Memory B cell (primary cell): ENCODE results near the gene MTHFD2.
A peak's percentile ranks its signal among the peaks of the same experiment; 100 is the strongest.
"Not testable (repeated sequence)": the region's sequence is repeated elsewhere in the genome, so short reads cannot be mapped to it uniquely, and the experiment has no call there.

Experiments used
- ATAC-seq: fragments of 150-1000 bp; cut with Tn5 transposase; 2 replicates; pipeline ENCODE4 v1.10.0; 2021; ENCODE audit warnings: low read depth, mild to moderate bottlenecking, moderate library complexity
- DNase-seq, 2 donors: peaks; one replicate each; pipeline ENCODE4 v3.0.0; 2022; ENCODE audit warnings: low spot score in 2 of 2
- H3K27ac Mint-ChIP-seq: one replicate; pipeline ENCODE4 v1.8.0; 2022; ENCODE audit warnings: mild to moderate bottlenecking, moderate library complexity, mixed read lengths
- H3K27me3 Mint-ChIP-seq: one replicate; pipeline ENCODE4 v1.8.0; 2022; ENCODE audit warnings: mixed read lengths
- H3K36me3 Mint-ChIP-seq: one replicate; pipeline ENCODE4 v1.8.0; 2022; ENCODE audit warnings: mild to moderate bottlenecking, mixed read lengths
- H3K4me1 Mint-ChIP-seq: one replicate; pipeline ENCODE4 v1.8.0; 2022; ENCODE audit warnings: mixed read lengths
- H3K4me3 Mint-ChIP-seq: one replicate; pipeline ENCODE4 v1.8.0; 2022; ENCODE audit warnings: mild to moderate bottlenecking, moderate library complexity, mixed read lengths
- H3K9me3 Mint-ChIP-seq: one replicate; pipeline ENCODE4 v1.8.0; 2022; ENCODE audit warnings: mixed read lengths

The MTHFD2 gene

GRCh38 chr2:74205596-74205995 is 7.2 kb downstream of the MTHFD2 start:
- ATAC-seq (peak; percentile 49), DNase-seq (no peak)
- Mint-ChIP-seq H3K9me3 (no peaks in the 10 kb centered on the region), H3K27me3 (no peaks in the 10 kb centered on the region), H3K4me1 (peaks cover 23% of the 10 kb centered on the region), H3K4me3 (peak overlapping the region; percentile 73), H3K27ac (peak overlapping the region; percentile 94), H3K36me3 (peaks cover 11% of the 10 kb centered on the region)

DNA sequence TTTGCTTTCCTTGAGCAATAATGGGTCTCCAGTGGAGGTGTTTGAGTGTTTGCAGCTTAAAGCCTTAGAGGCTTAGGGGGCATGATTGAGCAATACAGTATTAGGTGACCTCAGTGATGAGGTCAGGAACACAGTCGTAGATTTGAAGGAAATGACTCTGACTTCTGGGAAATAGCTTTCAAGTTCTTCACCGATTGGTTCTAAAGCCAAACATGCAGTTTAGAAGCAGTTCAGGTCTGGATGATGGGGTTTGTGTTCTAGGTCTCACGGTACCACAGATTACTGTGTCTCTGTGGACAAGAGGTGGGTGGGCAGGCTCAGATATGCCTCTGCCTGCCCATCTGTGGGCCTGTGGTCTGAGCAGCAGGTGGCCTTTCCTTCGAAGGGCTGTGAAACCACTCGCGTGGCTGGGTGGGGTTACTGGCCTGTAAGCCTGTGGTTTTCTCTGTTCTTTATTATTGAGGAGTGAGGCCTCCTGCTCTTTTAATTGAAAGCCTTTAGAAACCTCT is 7.8 kb downstream of the MTHFD2 start:
- Mint-ChIP-seq H3K4me3 (peak overlapping the region; percentile 73), H3K9me3 (no peaks in the 10 kb centered on the region), H3K36me3 (peaks cover 14% of the 10 kb centered on the region), H3K27ac (peak overlapping the region; percentile 94), H3K4me1 (peaks cover 21% of the 10 kb centered on the region), H3K27me3 (no peaks in the 10 kb centered on the region)
- ATAC-seq (peak; percentile 82), DNase-seq (peak in 1 of 2 donors; percentile 12)

GRCh38 chr2:74212702-74213410 is 14.4 kb downstream of the MTHFD2 start:
- Mint-ChIP-seq H3K4me1 (peaks cover 1% of the 10 kb centered on the region), H3K4me3 (no peak overlapping the region), H3K9me3 (no peaks in the 10 kb centered on the region), H3K27ac (no peak overlapping the region), H3K27me3 (no peaks in the 10 kb centered on the region), H3K36me3 (peaks cover 17% of the 10 kb centered on the region)
- ATAC-seq (peak; percentile 51), DNase-seq (no peak)

DNA sequence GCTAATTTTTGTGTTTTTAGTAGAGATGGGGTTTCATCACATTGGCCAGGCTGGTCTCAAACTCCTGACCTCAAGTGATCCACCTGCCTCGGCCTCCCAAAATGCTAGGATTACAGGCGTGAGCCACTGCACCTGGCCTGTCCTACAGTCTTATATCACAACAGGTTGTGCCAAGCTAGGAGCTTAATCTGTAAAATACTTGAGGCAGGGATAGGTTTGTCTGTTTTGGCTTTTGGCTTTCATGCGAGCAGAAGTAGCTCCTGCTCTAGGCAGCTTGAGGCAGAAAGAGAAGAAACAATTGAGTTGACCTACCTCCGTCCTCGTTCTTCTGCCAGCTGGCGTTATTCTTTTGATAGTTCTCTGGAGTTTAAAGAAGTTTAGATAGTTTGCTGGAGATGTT is 17.4 kb downstream of the MTHFD2 start:
- H3K4me1 Mint-ChIP-seq, H3K27me3 Mint-ChIP-seq, H3K9me3 Mint-ChIP-seq, DNase-seq, H3K27ac Mint-ChIP-seq, H3K4me3 Mint-ChIP-seq, ATAC-seq, H3K36me3 Mint-ChIP-seq: not testable (repeated sequence)

GRCh38 chr2:74216642-74217041 is 18.2 kb downstream of the MTHFD2 start:
- peaks cover 5% of the 10 kb centered on the region for H3K36me3 Mint-ChIP-seq

DNA sequence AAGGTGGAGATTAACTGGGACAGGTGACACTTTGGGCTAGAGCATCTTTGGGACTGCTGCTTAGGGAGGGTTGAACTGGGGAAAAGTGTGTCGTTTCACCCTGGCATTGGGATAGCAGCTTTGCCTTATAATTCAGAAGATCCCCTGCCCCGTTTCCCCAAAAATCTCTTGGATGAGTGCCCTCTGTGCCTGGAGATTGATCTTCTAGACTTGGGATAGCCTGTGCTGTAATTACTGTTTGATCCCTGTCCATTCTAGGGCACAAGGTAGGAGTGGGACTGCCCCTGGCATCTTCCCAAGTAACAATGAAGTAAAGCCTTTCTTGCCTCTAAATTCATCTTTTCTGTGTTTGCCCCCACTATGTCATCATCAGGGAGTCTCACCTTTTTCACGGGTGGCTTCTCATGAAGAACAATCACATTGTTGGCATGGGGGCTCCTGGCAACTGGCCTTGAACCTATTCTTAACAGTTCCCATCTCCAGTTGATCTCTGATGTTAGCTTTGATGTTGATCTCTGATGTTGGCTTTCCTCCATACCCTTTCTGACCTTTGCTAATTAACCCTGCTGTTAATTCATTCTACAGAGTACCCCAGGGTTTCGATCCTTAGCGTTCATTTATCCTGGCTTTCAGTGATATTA is 21.6 kb downstream of the MTHFD2 start:
- no peaks in the 10 kb centered on the region for H3K9me3 Mint-ChIP-seq
- H3K4me1 Mint-ChIP-seq = no peaks in the 10 kb centered on the region
- peaks cover 3% of the 10 kb centered on the region for H3K36me3 Mint-ChIP-seq
- H3K4me3 Mint-ChIP-seq = no peak overlapping the region
- ATAC-seq (no peak), DNase-seq (no peak)
- no peak overlapping the region for H3K27ac Mint-ChIP-seq
- no peaks in the 10 kb centered on the region for H3K27me3 Mint-ChIP-seq

More at GRCh38 chr2:74216642-74217041, 18.2 kb downstream of the MTHFD2 start:
- ATAC-seq (no peak), DNase-seq (no peak)
- Mint-ChIP-seq H3K27ac (no peak overlapping the region), H3K27me3 (no peaks in the 10 kb centered on the region), H3K4me3 (no peak overlapping the region), H3K9me3 (no peaks in the 10 kb centered on the region), H3K4me1 (no peaks in the 10 kb centered on the region)

GRCh38 chr2:74221091-74221490 is 22.7 kb downstream of the MTHFD2 start:
- Mint-ChIP-seq H3K27me3 (no peaks in the 10 kb centered on the region), H3K36me3 (peaks cover 1% of the 10 kb centered on the region), H3K27ac (no peak overlapping the region), H3K9me3 (no peaks in the 10 kb centered on the region), H3K4me3 (no peak overlapping the region), H3K4me1 (no peaks in the 10 kb centered on the region)
- DNase-seq (no peak), ATAC-seq (no peak)

DNA sequence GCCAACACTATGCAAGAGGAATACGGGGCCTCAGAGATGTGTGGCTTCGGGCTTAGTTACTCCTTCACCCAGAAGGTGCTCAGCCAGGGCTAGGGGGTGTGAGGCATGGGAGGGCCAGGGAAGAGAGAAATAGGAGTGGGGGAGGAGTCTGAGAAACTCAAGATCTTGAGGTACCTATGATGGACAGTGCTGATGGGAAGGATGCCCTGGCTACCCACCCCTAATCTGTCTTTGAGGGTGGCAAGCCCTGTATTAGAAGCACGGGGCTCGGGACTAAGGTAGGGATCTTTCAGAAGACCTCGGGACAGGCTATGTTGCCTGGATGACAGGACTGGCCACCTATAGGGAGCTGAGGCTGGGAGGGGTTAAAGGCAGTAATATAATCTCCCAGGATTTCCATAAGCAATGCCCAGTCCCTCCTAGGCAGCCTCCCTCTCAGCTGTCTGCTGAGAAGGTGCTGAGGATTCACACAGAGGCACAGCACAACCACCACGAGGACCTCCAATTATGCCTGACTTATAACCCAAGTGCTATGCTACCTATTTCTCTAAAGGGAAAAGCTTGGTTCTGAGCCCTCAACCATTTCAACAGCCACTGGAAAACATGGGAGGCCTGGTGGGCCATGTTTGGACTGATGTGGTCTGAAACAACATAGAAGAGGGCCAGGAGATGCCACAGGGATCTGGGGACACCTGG is 23.3 kb downstream of the MTHFD2 start:
- no peak overlapping the region for H3K4me3 Mint-ChIP-seq
- no peak for DNase-seq
- no peaks in the 10 kb centered on the region for H3K9me3 Mint-ChIP-seq
- no peaks in the 10 kb centered on the region for H3K4me1 Mint-ChIP-seq
- H3K27me3 Mint-ChIP-seq = no peaks in the 10 kb centered on the region
- peaks cover 1% of the 10 kb centered on the region for H3K36me3 Mint-ChIP-seq
- no peak overlapping the region for H3K27ac Mint-ChIP-seq
- no peak for ATAC-seq

DNA sequence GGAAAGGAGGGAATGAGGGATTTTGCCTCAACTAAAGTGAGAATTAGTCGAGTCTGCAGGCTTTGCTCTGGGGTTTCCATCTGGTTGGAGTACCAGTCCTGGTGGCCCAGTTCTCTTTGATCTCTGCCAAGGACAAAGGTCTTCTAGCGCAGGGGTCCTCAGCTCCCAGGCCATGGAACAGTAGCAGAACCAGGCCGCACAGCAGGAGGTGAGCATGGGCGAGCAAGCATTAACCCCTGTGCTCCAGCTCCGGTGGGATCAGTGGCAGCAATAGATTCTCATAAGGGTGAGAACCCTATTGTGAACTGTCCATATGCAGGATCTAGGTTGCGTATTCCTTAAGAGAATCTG is 23.9 kb downstream of the MTHFD2 start:
- ATAC-seq (no peak), DNase-seq (no peak)
- no peaks in the 10 kb centered on the region for H3K27me3 Mint-ChIP-seq
- no peak overlapping the region for H3K27ac Mint-ChIP-seq
- H3K4me1 Mint-ChIP-seq = no peaks in the 10 kb centered on the region
- no peaks in the 10 kb centered on the region for H3K9me3 Mint-ChIP-seq
- H3K4me3 Mint-ChIP-seq = no peak overlapping the region
- H3K36me3 Mint-ChIP-seq = peaks cover 1% of the 10 kb centered on the region

GRCh38 chr2:74223941-74224770 is 25.7 kb downstream of the MTHFD2 start:
- H3K4me1 Mint-ChIP-seq = no peaks in the 10 kb centered on the region
- no peak overlapping the region for H3K27ac Mint-ChIP-seq
- DNase-seq = no peak
- no peak overlapping the region for H3K4me3 Mint-ChIP-seq
- no peaks in the 10 kb centered on the region for H3K9me3 Mint-ChIP-seq
- ATAC-seq = no peak
- peaks cover 3% of the 10 kb centered on the region for H3K36me3 Mint-ChIP-seq
- no peaks in the 10 kb centered on the region for H3K27me3 Mint-ChIP-seq

GRCh38 chr2:74225698-74226459 is 27.5 kb downstream of the MTHFD2 start:
- H3K27me3 Mint-ChIP-seq = no peaks in the 10 kb centered on the region
- no peak overlapping the region for H3K4me3 Mint-ChIP-seq
- DNase-seq (no peak), ATAC-seq (no peak)
- no peaks in the 10 kb centered on the region for H3K4me1 Mint-ChIP-seq
- H3K27ac Mint-ChIP-seq = no peak overlapping the region
- peaks cover 2% of the 10 kb centered on the region for H3K36me3 Mint-ChIP-seq
- H3K9me3 Mint-ChIP-seq = no peaks in the 10 kb centered on the region

- no peak for ATAC-seq
These were observed 28.3 kb downstream of the MTHFD2 start for GRCh38 chr2:74226648-74227213.

GRCh38 chr2:74227646-74228045 is 29.2 kb downstream of the MTHFD2 start:
- Mint-ChIP-seq H3K9me3 (no peaks in the 10 kb centered on the region), H3K27me3 (no peaks in the 10 kb centered on the region), H3K27ac (no peak overlapping the region), H3K4me3 (no peak overlapping the region), H3K4me1 (no peaks in the 10 kb centered on the region), H3K36me3 (peaks cover 2% of the 10 kb centered on the region)
- ATAC-seq (no peak), DNase-seq (no peak)

More at GRCh38 chr2:74226648-74227213, 28.3 kb downstream of the MTHFD2 start:
- no peak for DNase-seq
- H3K4me3 Mint-ChIP-seq = no peak overlapping the region
- H3K36me3 Mint-ChIP-seq = peaks cover 2% of the 10 kb centered on the region
- H3K27me3 Mint-ChIP-seq = no peaks in the 10 kb centered on the region
- H3K9me3 Mint-ChIP-seq = no peaks in the 10 kb centered on the region
- no peak overlapping the region for H3K27ac Mint-ChIP-seq
- no peaks in the 10 kb centered on the region for H3K4me1 Mint-ChIP-seq
